Measurements from ENCODE around the gene OBI1. TPM values are rescaled to one million over a fixed set of nuclear protein-coding genes. Genes with fewer than 3 reads are reported as not detected.

The OBI1 gene
- total and polyA plus RNA-seq, 8 donors = 1.4 to 17.0 (median 6.6) TPM

DNA sequence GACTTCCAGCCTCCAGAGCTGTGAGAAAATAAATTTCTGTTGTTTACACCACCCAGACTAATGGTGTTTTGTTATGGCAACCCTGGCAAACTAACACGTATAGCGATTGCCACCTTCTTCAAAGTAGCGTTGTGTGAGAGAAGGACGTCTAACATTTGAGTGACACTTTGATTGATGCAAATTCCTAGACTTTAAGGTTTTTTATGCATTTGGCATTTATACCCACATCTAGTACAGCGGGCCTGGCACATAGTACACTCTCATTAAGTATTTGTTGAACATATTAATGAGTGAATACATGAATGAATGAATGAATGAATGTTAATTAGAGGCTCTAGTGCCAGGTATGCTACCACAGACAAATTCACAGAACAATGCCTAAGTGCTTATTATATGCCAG, 92.3 kb downstream of the OBI1 start:
- WGBS, 5 donors = 76 to 87% (median 78%) methylated on average over 5 of the region's 5 CpGs
- intact Hi-C loops (cut with DNase I; ENCODE audit: low total_unique reads) = no loop called here
- no peak for DNase-seq
- H3K27me3 ChIP-seq = peaks cover 0 to 11% (median 0%) of the 10 kb centered on the region in 3 donors
- no peak overlapping the region for H3K4me3 ChIP-seq
- H3K36me3 ChIP-seq = no peaks in the 10 kb centered on the region
- H3K4me1 ChIP-seq = no peaks in the 10 kb centered on the region
- TF ChIP-seq POLR2A (IDR thresholded peaks at IDR 0.05) = no peak
- TF ChIP-seq CTCF (IDR thresholded peaks at IDR 0.05) = no peak
- TF ChIP-seq EP300 (IDR thresholded peaks at IDR 0.05) = no peak
- no peak for TF ChIP-seq POLR2AphosphoS5 (IDR thresholded peaks at IDR 0.05)
- no peaks in the 10 kb centered on the region for H3K9me3 ChIP-seq
- no peak overlapping the region for H3K27ac ChIP-seq

Other genes with a start within 250 kb of the OBI1 start
- gene POU4F1, start 55.6 kb downstream of the OBI1 start, total RNA-seq = not detected
- under 1 TPM in 1 of 3 donors, not detected in 2; 0.08 TPM for gene POU4F1, start 55.6 kb downstream of the OBI1 start, polyA plus RNA-seq